ENCODE results near the gene ADAMTS18.

Gene ADAMTS18

GRCh38 chr16:77308163-77308561 lies 126.7 kb downstream of the ADAMTS18 start:
- no peak for DNase-seq (ENCODE audit: low spot score)
- in situ Hi-C loops (cut with MboI; ENCODE audit: low sequenced_read_pairs, unreplicated experiment) = no loop called here

GRCh38 chr16:77307426-77308162 lies 127.2 kb downstream of the ADAMTS18 start:
- TF ChIP-seq CTCF (IDR thresholded peaks at IDR 0.05; ENCODE audit: borderline replicate concordance, control extremely low read depth, extremely low read depth, insufficient read depth, missing control alignments) = no peak
- in situ Hi-C loops (cut with MboI; ENCODE audit: low sequenced_read_pairs, unreplicated experiment) = no loop called here
- DNase-seq (ENCODE audit: low spot score) = no peak

More at GRCh38 chr16:77308163-77308561, 126.7 kb downstream of the ADAMTS18 start:
- TF ChIP-seq CTCF (IDR thresholded peaks at IDR 0.05; ENCODE audit: borderline replicate concordance, control extremely low read depth, extremely low read depth, insufficient read depth, missing control alignments) = no peak

GRCh38 chr16:77306075-77306474 lies 128.8 kb downstream of the ADAMTS18 start:
- DNase-seq (ENCODE audit: low spot score) = no peak
- no peak for TF ChIP-seq CTCF (IDR thresholded peaks at IDR 0.05; ENCODE audit: borderline replicate concordance, control extremely low read depth, extremely low read depth, insufficient read depth, missing control alignments)
- in situ Hi-C loops (cut with MboI; ENCODE audit: low sequenced_read_pairs, unreplicated experiment) = no loop called here

- in situ Hi-C loops (cut with MboI; ENCODE audit: low sequenced_read_pairs, unreplicated experiment) = no loop called here
- TF ChIP-seq CTCF (IDR thresholded peaks at IDR 0.05; ENCODE audit: borderline replicate concordance, control extremely low read depth, extremely low read depth, insufficient read depth, missing control alignments) = no peak
- no peak for DNase-seq (ENCODE audit: low spot score)
Observed at GRCh38 chr16:77304877-77305276, 130.0 kb downstream of the ADAMTS18 start.

GRCh38 chr16:77304134-77304533 lies 130.7 kb downstream of the ADAMTS18 start:
- no peak for DNase-seq (ENCODE audit: low spot score)
- in situ Hi-C loops (cut with MboI; ENCODE audit: low sequenced_read_pairs, unreplicated experiment) = no loop called here
- no peak for TF ChIP-seq CTCF (IDR thresholded peaks at IDR 0.05; ENCODE audit: borderline replicate concordance, control extremely low read depth, extremely low read depth, insufficient read depth, missing control alignments)

- TF ChIP-seq CTCF (IDR thresholded peaks at IDR 0.05; ENCODE audit: borderline replicate concordance, control extremely low read depth, extremely low read depth, insufficient read depth, missing control alignments) = no peak
- no peak for DNase-seq (ENCODE audit: low spot score)
- in situ Hi-C loops (cut with MboI; ENCODE audit: low sequenced_read_pairs, unreplicated experiment) = no loop called here
Observed at GRCh38 chr16:77302674-77303073, 132.2 kb downstream of the ADAMTS18 start.
